Measurements from ENCODE around the gene DCP1B.

The DCP1B gene

GRCh38 chr12:1918884-1919236 is 85.4 kb downstream of the DCP1B start:
- no peaks in the 10 kb centered on the region for H3K4me1 ChIP-seq (ENCODE audit: control insufficient read depth, insufficient read depth, low read depth, low read length)
- H3K4me2 ChIP-seq (ENCODE audit: low read length, poor library complexity, severe bottlenecking): no peak overlapping the region
- 93% methylated on average over 6 of the region's 6 CpGs for WGBS

GRCh38 chr12:1918081-1918883 is 86.0 kb downstream of the DCP1B start, which contains the start of gene CACNA2D4:
TSS of gene CACNA2D4 (minus strand) at chr12:1918652. CDS start at chr12:1918473, 179 bp downstream.
- H3K9me3 ChIP-seq (ENCODE audit: control insufficient read depth, low read length): no peaks in the 10 kb centered on the region
- WGBS: 83% methylated on average over 18 of the region's 18 CpGs
- no peaks in the 10 kb centered on the region for H3K79me1 ChIP-seq (replicated peaks; ENCODE audit: low read length, poor library complexity, severe bottlenecking)
- no peak within 1 kb of the TSS for H3K4me3 ChIP-seq (ENCODE audit: insufficient read depth in 1 of 2, low read depth in 1 of 2, low read length in 2 of 2)
- H3K23ac ChIP-seq (ENCODE audit: low read length in 2 of 2): no peak within 1 kb of the TSS
- H3K18ac ChIP-seq (ENCODE audit: low read depth in 1 of 2, low read length in 2 of 2): no peak within 1 kb of the TSS
- no peak within 1 kb of the TSS for H2BK15ac ChIP-seq (ENCODE audit: low read depth, poor library complexity, severe bottlenecking)
- no peak within 1 kb of the TSS for H2BK120ac ChIP-seq (ENCODE audit: low read depth, low read length)
- no peak within 1 kb of the TSS for H2BK12ac ChIP-seq (ENCODE audit: low read length in 2 of 2)
- H2AFZ ChIP-seq (ENCODE audit: low read depth, low read length): no peak within 1 kb of the TSS
- no peak within 1 kb of the TSS for H3K14ac ChIP-seq (ENCODE audit: low read length in 2 of 2)
- DNase-seq: no peak
- peaks cover 13 to 65% of the 10 kb centered on the region in 2 experiments for H3K27me3 ChIP-seq (ENCODE audit: control insufficient read depth in 1 of 2, insufficient read depth in 1 of 2, low read length in 2 of 2)
- no peaks in the 10 kb centered on the region for H3K36me3 ChIP-seq (ENCODE audit: control insufficient read depth in 1 of 2, insufficient read depth in 2 of 2, low read depth in 1 of 2, low read length in 2 of 2)
- H4K91ac ChIP-seq (ENCODE audit: low read length): no peak within 1 kb of the TSS
- H2BK5ac ChIP-seq (ENCODE audit: low read depth, low read length, poor library complexity, severe bottlenecking): no peak within 1 kb of the TSS
- H3K4me2 ChIP-seq (ENCODE audit: low read length, poor library complexity, severe bottlenecking): no peak within 1 kb of the TSS
- no peaks in the 10 kb centered on the region for H3K4me1 ChIP-seq (ENCODE audit: control insufficient read depth, insufficient read depth, low read depth, low read length)
- no peak within 1 kb of the TSS for H3K4ac ChIP-seq (ENCODE audit: low read depth in 1 of 2, low read length in 2 of 2)
- no peak within 1 kb of the TSS for H4K8ac ChIP-seq (ENCODE audit: low read length)
- no peak within 1 kb of the TSS for H3K27ac ChIP-seq (ENCODE audit: low read length, poor library complexity, severe bottlenecking)
- H3K9ac ChIP-seq (ENCODE audit: low read length): no peak within 1 kb of the TSS
- no peak within 1 kb of the TSS for H2AK5ac ChIP-seq (ENCODE audit: low read length, severe bottlenecking)

More at GRCh38 chr12:1918884-1919236, 85.4 kb downstream of the DCP1B start:
- H2AFZ ChIP-seq (ENCODE audit: low read depth, low read length): no peak overlapping the region
- H3K27me3 ChIP-seq (ENCODE audit: control insufficient read depth in 1 of 2, insufficient read depth in 1 of 2, low read length in 2 of 2): peaks cover 13 to 66% of the 10 kb centered on the region in 2 experiments
- H3K14ac ChIP-seq (ENCODE audit: low read length in 2 of 2): no peak overlapping the region
- no peak overlapping the region for H3K18ac ChIP-seq (ENCODE audit: low read depth in 1 of 2, low read length in 2 of 2)
- H3K27ac ChIP-seq (ENCODE audit: low read length, poor library complexity, severe bottlenecking): no peak overlapping the region
- no peak overlapping the region for H2BK5ac ChIP-seq (ENCODE audit: low read depth, low read length, poor library complexity, severe bottlenecking)
- no peak overlapping the region for H4K8ac ChIP-seq (ENCODE audit: low read length)
- H3K23ac ChIP-seq (ENCODE audit: low read length in 2 of 2): no peak overlapping the region
- no peak overlapping the region for H2BK120ac ChIP-seq (ENCODE audit: low read depth, low read length)
- H2BK12ac ChIP-seq (ENCODE audit: low read length in 2 of 2): no peak overlapping the region
- H3K79me1 ChIP-seq (replicated peaks; ENCODE audit: low read length, poor library complexity, severe bottlenecking): no peaks in the 10 kb centered on the region
- H3K9me3 ChIP-seq (ENCODE audit: control insufficient read depth, low read length): no peaks in the 10 kb centered on the region
- no peak overlapping the region for H2BK15ac ChIP-seq (ENCODE audit: low read depth, poor library complexity, severe bottlenecking)
- DNase-seq: no peak
- no peak overlapping the region for H2AK5ac ChIP-seq (ENCODE audit: low read length, severe bottlenecking)
- no peaks in the 10 kb centered on the region for H3K36me3 ChIP-seq (ENCODE audit: control insufficient read depth in 1 of 2, insufficient read depth in 2 of 2, low read depth in 1 of 2, low read length in 2 of 2)
- no peak overlapping the region for H3K4me3 ChIP-seq (ENCODE audit: insufficient read depth in 1 of 2, low read depth in 1 of 2, low read length in 2 of 2)
- no peak overlapping the region for H3K4ac ChIP-seq (ENCODE audit: low read depth in 1 of 2, low read length in 2 of 2)
- no peak overlapping the region for H4K91ac ChIP-seq (ENCODE audit: low read length)
- H3K9ac ChIP-seq (ENCODE audit: low read length): no peak overlapping the region

DNA sequence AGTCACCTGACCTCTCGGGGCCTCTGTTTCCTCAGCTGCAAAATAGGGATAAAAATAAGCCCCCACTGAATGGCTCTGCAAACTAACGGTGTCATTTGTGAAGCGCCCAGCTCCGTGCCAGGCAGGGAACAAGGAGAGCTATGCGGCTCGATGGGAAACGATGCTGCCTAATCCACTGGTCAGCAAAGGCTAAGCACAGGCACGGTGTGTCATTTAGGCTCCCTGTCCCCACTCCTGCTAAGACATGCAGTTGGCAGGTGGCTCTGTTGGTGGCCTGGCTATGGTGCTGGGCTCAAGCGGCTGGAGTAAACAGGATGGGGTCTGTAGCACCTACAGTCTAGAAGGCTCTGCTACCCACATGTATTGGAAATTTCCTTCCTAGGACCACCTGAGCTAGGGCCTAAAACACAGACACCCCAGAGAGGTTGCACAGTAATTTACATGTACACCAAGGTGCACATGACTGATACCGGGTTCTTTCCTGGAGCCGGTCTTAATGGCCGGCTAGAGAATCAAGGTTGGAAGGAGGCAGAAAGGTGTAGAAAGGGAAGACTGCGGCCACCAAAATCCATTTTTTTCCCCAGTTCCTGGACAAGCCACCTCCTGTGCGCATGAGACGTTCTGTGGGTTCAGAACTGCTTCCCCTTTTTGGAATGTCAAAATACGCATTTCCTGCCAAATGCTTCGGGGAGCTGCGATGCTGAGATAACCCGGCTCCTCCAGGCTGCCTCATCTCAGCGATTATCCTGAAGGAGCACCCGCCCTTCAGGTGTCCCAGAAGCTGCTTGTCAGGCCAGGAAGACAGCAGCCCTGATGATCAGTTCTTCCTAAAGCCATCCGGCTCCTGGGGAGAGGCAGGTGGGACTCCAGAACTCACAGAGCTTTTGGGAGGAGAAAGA is 86.8 kb downstream of the DCP1B start:
- Histone ChIP-seq H4K91ac (ENCODE audit: low read length) (no peak overlapping the region), H2AK5ac (ENCODE audit: low read length, severe bottlenecking) (no peak overlapping the region), H2AFZ (ENCODE audit: low read depth, low read length) (no peak overlapping the region), H3K14ac (ENCODE audit: low read length in 2 of 2) (peak overlapping the region in 1 of 2 experiments; percentile 35), H3K9ac (ENCODE audit: low read length) (no peak overlapping the region), H3K9me3 (ENCODE audit: control insufficient read depth, low read length) (no peaks in the 10 kb centered on the region), H3K27me3 (ENCODE audit: control insufficient read depth in 1 of 2, insufficient read depth in 1 of 2, low read length in 2 of 2) (peaks cover 13 to 67% of the 10 kb centered on the region in 2 experiments), H3K36me3 (ENCODE audit: control insufficient read depth in 1 of 2, insufficient read depth in 2 of 2, low read depth in 1 of 2, low read length in 2 of 2) (no peaks in the 10 kb centered on the region), H3K4me1 (ENCODE audit: control insufficient read depth, insufficient read depth, low read depth, low read length) (peaks cover 3% of the 10 kb centered on the region), H2BK120ac (ENCODE audit: low read depth, low read length) (no peak overlapping the region), H2BK5ac (ENCODE audit: low read depth, low read length, poor library complexity, severe bottlenecking) (no peak overlapping the region), H2BK15ac (ENCODE audit: low read depth, poor library complexity, severe bottlenecking) (no peak overlapping the region), H3K18ac (ENCODE audit: low read depth in 1 of 2, low read length in 2 of 2) (no peak overlapping the region), H3K4ac (ENCODE audit: low read depth in 1 of 2, low read length in 2 of 2) (no peak overlapping the region), H2BK12ac (ENCODE audit: low read length in 2 of 2) (no peak overlapping the region), H3K23ac (ENCODE audit: low read length in 2 of 2) (no peak overlapping the region), H3K4me3 (ENCODE audit: insufficient read depth in 1 of 2, low read depth in 1 of 2, low read length in 2 of 2) (no peak overlapping the region), H3K4me2 (ENCODE audit: low read length, poor library complexity, severe bottlenecking) (no peak overlapping the region), H4K8ac (ENCODE audit: low read length) (no peak overlapping the region), H3K27ac (ENCODE audit: low read length, poor library complexity, severe bottlenecking) (no peak overlapping the region), H3K79me1 (replicated peaks; ENCODE audit: low read length, poor library complexity, severe bottlenecking) (no peaks in the 10 kb centered on the region)
- DNase-seq: no peak
- 86% methylated on average over 22 of the region's 22 CpGs for WGBS

Measured in mesenchymal stem cell (in vitro differentiated cells and primary cell).